GM21381 (cell line): ENCODE results near the gene KIF17.
"Not testable (repeated sequence)": the region's sequence is repeated elsewhere in the genome, so short reads cannot be mapped to it uniquely, and the experiment has no call there.

ENCODE experiments used
- ATAC-seq: cut with Tn5 transposase; IDR thresholded peaks from one replicate; pipeline ENCODE4 v1.9.1; 2021; ENCODE audit warnings: mild to moderate bottlenecking, moderate library complexity; ENCODE audit not compliant: unreplicated experiment

KIF17 gene

GRCh38 chr1:20695515-20695914, 22.3 kb downstream of the KIF17 start:
- no peak for ATAC-seq

DNA sequence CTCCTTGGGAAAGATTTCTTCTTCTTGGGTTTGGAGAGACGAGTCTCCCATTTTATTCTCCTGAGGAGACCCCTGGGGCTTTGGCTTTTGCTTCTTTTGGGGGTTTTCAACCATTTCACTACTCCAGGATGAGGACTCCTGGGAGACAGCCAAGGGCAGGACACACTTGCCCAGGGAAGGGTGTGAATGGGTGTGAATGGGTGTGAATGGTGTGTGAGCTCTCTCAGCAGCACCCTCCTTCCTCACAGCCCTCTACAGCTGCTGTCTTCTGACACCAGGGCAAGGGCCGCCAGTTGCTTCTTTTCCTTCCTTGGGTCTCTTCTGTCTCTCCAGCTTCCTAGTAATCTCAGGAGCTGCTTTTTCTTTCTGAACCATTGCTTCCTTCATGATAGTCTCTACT, 24.2 kb downstream of the KIF17 start:
- ATAC-seq: no peak

GRCh38 chr1:20691872-20692271, 25.9 kb downstream of the KIF17 start:
- ATAC-seq: no peak

DNA sequence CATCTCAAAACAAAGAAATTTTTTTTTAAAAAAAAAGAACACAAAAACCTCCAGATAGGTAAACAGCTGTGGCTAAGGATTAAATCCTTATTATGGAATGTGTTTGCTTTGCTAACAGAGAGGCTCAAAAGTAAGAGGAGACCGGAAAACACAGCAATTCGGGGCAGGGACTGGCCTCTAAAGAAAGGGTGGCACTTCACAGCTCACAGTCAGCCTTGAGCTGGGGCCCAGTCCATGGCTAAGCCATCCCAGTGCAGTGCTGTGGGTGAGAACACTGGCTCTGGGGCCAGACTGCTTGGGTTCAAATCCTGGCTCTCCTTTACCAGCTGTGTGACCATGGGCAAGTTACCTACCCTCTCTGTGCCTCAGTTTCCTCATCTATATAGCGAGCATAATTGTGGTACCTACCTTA, 28.2 kb downstream of the KIF17 start:
- no peak for ATAC-seq

DNA sequence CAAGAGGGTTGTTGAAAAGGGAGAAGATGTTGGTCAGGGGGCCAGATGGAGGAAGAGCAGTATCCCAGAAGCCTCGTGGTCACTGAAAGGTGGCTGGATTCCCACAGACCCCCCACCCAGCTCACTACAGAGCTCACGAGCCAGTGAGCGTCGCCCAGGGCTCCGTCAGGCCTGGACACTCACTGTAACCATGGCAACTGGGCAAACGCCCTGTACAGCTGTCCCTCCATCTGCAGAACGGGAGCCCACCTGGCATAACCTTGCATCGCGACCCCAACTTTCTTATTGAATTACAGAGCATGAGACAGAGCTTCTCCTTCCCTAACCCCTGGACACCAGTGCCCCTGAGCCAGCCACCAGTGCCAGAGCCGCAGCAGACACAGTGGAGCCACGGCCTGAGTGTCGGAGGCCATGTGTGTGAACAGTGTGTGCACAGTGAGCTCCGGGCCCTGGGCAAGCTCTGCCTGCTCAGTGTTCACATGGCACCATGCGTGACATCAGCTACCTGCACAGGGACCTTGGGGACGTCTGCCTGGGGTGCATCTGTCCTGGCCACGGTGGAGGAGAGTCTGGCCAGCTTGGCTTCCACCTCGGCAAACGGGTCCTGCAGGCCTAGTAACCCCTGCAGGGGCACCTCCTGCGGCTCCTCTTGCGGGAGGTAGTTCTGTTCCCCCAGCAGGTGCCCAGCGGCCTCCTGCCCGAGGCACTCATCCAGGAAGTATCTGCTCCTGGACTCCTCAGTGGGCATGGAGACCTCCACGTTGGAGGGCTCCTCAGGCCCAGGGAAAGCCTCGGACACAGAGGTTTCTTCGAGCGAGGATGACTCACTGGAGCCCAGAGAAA, 30.7 kb downstream of the KIF17 start:
- no peak for ATAC-seq

GRCh38 chr1:20685741-20686140, 32.1 kb downstream of the KIF17 start:
- no peak for ATAC-seq

DNA sequence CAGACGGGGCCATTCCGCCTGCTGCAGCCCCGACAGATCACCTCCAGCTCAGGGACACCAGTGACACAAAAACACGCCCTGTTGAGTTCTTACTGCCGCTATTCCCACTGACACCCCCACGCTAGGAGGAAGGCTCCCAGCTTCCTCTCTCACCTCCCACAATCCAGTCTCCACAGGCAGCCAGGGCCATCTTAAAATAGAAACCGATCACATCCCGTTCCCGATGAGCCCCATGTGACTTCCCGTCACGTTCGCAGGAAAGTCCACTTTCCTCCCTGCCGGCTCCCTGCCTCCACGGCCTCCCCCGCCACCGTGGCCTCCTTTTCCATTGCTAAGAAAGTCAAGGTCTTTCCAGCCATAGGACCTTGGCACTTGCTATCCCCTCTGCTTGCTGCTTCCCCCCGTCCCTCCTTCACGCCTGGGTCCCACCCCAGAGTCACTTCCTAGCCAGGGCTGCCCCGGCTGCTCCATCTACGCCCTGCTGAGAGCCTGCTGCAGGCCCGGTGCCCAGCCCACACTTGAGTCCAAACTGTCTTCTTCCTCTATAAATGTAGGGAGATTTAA, 32.6 kb downstream of the KIF17 start:
- ATAC-seq: no peak

GRCh38 chr1:20684651-20685050, 33.2 kb downstream of the KIF17 start:
- ATAC-seq: no peak

GRCh38 chr1:20684050-20684620, 33.7 kb downstream of the KIF17 start:
- ATAC-seq: no peak

GRCh38 chr1:20683614-20684013, 34.2 kb downstream of the KIF17 start:
- ATAC-seq: no peak

DNA sequence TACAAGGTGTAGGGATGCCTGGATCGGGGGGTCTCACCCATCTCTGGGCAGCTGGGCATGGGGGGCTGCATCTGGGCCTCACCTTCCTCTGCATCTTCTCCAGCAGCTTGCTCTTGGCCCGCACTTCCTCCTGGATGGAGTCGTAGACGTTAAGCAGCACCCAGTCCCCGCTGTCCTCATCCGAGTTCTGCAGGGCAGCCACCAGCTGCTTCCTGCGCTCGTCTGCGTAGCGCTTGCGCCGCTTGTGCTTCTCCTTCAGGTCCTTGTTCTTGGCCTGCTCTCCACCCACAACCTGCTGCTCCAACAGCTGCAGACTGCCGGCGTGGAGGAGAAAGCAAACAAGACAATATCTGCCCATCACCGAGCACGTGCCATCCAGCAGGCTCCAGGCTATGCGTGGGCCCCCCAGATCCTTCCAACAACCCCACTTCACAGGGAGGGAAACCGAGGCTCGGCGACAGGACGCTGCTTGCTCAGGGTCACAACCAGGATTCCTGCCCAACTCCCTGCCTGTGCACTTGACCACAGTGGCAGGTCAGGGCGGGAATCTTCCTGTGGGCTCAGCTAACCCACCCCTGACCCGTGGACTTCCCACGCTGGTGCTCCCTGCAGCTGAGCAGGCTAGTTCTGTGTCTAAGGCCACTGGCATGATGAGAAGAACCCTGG, 35.1 kb downstream of the KIF17 start:
- no peak for ATAC-seq

DNA sequence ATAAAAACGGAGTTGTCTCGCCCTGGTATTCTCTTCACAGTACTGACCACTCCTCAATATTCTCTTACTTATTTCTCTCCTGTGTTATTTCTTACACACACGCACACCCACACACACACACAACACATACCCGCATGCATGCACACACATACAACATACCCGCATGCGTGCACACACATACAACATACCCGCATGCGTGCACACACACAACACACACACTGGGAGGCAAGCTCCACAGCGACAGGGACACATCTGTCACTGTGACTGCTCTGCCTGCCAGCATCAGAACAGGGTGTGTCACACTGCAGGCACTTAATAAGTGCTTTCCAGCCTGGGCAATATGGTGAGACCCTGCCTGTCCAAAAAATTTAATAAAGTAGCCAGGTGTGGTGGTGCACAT, 35.8 kb downstream of the KIF17 start:
- no peak for ATAC-seq

GRCh38 chr1:20680269-20680668, 37.5 kb downstream of the KIF17 start:
- ATAC-seq: no peak

DNA sequence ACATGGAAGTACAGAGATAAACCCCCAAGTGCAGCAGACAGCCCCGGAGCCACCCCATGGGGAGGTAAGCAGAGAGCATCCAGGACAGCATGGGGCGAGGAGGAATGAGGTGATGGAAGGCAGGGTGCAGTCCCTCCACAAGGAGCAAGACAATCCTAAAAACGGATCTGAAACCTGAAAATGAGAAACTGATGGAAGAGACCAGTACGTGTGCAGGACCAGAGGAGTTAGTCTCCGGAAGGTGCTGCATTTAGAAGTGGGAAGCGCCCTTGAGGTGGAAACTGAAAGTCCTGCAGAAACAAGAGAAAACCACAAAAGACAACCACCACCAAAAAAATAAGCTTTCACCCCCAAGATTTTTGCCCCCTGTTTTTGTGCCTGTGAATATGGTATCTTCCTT, 39.2 kb downstream of the KIF17 start:
- no peak for ATAC-seq

DNA sequence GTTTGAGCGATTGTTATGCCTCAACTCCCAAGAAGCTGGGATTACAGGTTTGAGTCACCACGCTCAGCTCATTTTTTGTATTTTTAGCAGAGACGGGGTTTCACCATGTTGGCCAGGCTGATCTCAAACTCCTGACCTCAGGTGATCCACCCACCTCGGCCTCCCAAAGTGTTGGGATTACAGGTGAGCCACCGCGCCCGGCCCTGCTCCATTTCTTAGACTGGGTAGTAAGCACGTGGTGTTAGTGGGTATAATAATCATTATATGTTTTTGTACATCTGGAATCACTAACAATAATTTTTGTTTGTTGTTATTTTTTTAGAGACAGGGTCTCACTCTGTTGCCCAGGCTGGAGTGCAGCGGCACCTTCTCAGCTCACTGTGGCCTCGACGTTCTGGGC, 44.2 kb downstream of the KIF17 start:
- ATAC-seq: not testable (repeated sequence)

GRCh38 chr1:20672265-20672632, 45.6 kb downstream of the KIF17 start:
- no peak for ATAC-seq

DNA sequence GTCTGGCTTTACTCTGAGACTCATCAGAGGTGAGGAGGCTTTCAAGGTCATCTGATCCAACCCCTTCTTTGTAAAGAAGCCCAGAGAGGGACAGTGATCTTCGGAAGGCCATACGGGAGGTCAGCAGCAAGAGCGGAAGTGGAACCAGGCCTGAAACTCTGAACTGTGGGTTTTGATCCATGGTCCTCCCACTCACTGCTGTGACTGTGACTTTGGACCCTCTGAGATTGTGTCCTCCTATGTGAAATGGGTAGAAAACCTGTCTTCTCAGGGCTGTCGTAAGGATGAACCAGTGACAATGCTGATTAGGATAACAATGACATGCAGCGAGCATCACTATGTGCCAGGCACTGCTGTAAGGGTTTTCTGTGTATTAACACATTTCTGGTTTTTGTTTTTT, 46.9 kb downstream of the KIF17 start:
- ATAC-seq: no peak

- no peak for ATAC-seq
Measured at GRCh38 chr1:20668581-20668980, 49.2 kb downstream of the KIF17 start.

- ATAC-seq: no peak
Measured at GRCh38 chr1:20666804-20667203, 51.0 kb downstream of the KIF17 start.

- no peak for ATAC-seq
Measured at GRCh38 chr1:20666146-20666545, 51.7 kb downstream of the KIF17 start.

- ATAC-seq: no peak
Measured at GRCh38 chr1:20665726-20666125, 52.1 kb downstream of the KIF17 start.
